Activated naive CD8-positive, alpha-beta T cell treated with anti-CD3 and anti-CD28 coated beads for 36 hours (primary cell): Measurements from ENCODE around the gene UCN2. TPM values are rescaled to one million over a fixed set of nuclear protein-coding genes. Genes with fewer than 3 reads are reported as not detected.
"Not testable (repeated sequence)": the region's sequence is repeated elsewhere in the genome, so short reads cannot be mapped to it uniquely, and the experiment has no call there.

ENCODE experiments used
- DNase-seq: peaks from one replicate; pipeline ENCODE4 v3.0.0; 2021
- H3K27ac Mint-ChIP-seq: one replicate; pipeline ENCODE4 v1.8.0; 2022; ENCODE audit warnings: mild to moderate bottlenecking, moderate library complexity, mixed read lengths
- H3K27me3 Mint-ChIP-seq: one replicate; pipeline ENCODE4 v1.8.0; 2022; ENCODE audit warnings: mild to moderate bottlenecking, mixed read lengths
- H3K36me3 Mint-ChIP-seq: one replicate; pipeline ENCODE4 v1.8.0; 2021; ENCODE audit warnings: mild to moderate bottlenecking, mixed read lengths
- H3K4me1 Mint-ChIP-seq: one replicate; pipeline ENCODE4 v1.8.0; 2021; ENCODE audit warnings: mixed read lengths
- H3K4me3 Mint-ChIP-seq: one replicate; pipeline ENCODE4 v1.8.0; 2022; ENCODE audit warnings: mild to moderate bottlenecking, moderate library complexity, mixed read lengths
- H3K9me3 Mint-ChIP-seq: one replicate; pipeline ENCODE4 v1.8.0; 2022; ENCODE audit warnings: mixed read lengths
- total RNA-seq, 2 experiments: library from RNA; stranded (reverse); gene quantifications; one replicate each; pipeline ENCODE4 v1.2.3, GENCODE V29; 2021

UCN2 gene
- total RNA-seq, 2 experiments from 2014 or later, result not detected

GRCh38 chr3:48556796-48557626, 6.6 kb downstream of the UCN2 start, which contains the start of gene PFKFB4:
PFKFB4 (minus strand) TSS chr3:48556803; CDS start chr3:48556777, 26 bp downstream.
- no peaks in the 10 kb centered on the region for H3K27me3 Mint-ChIP-seq
- peak within 1 kb of the TSS; percentile 85 for H3K4me3 Mint-ChIP-seq
- H3K27ac Mint-ChIP-seq, result peak within 1 kb of the TSS; percentile 88
- H3K36me3 Mint-ChIP-seq, result peaks cover 6% of the 10 kb centered on the region
- H3K9me3 Mint-ChIP-seq, result no peaks in the 10 kb centered on the region
- DNase-seq, result peak; percentile 99
- H3K4me1 Mint-ChIP-seq, result peaks cover 20% of the 10 kb centered on the region

DNA sequence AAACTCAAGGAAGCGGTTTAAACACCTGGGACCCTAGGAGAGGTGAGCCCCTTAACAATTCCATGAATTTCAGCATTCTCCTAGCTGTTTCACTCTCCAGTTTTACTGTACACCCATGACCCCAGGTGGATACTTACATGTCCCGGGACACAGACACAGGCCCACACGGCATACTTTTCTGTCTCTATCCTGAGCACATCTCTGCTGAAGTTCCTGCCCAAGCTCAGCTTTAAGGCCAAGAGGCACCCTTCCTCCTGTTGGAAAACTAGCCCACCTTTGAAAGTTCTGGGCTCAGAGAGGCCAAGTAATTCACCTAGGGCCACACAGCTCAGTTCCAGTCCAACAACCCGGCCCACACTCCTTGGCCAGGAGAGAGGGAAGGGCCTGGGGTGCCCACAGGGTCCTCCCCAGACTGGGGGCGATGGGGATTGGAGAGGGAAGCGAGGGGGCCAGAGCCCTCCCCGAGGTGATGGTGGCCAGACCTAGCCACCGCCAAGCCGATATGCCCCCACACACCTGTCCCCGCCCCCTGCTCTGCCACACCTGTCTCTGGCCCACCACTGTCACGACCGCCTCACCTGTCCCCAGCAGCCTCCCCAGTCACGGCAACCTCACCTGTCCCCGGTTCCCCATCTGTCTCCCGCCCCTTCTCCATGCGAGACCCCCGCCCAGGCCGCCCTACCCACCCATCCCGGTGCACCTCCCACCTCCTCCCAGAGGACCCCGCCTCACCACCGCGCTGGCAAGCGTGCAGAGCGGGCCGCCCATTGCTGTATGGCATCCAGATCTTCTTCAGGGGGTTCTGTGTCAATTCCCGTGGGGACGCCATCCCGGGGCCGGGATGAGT, 7.4 kb downstream of the UCN2 start:
- no peaks in the 10 kb centered on the region for H3K9me3 Mint-ChIP-seq
- peak overlapping the region; percentile 85 for H3K4me3 Mint-ChIP-seq
- no peak for DNase-seq
- H3K27ac Mint-ChIP-seq, result peak overlapping the region; percentile 88
- H3K36me3 Mint-ChIP-seq, result peaks cover 6% of the 10 kb centered on the region
- peaks cover 20% of the 10 kb centered on the region for H3K4me1 Mint-ChIP-seq
- no peaks in the 10 kb centered on the region for H3K27me3 Mint-ChIP-seq

DNA sequence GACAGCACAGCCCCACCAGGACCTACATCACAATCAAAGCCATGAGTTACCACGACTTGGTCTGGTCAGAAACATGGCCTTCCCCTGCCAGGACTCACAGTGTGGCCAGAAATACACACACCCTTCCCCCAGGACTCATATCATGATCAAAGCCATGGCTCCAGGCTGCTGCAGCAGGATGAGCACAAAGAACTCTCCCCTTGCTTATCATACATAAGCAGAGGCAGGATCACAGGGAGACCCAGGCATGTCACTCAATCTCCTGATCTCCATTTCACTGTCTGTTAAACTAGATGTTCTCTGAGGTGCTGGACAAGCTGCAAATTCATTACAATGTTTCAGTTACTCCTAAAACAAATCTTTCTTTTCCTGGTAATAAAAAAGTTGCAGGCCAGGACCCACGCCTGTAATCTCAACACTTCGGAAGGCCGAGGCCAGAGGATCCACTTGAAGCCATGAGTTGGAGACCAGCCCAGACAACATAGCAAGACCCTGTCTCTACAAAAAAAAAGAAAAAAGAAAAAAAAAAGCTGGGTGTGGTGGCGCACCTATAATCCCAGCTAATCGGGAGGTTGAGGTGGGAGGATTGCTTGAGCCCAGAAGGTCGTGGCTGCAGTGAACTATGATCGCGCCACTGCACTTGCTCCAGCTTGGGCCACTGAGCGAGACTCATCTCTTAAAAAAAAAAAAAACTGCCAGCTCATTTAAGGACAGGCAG, 8.2 kb downstream of the UCN2 start:
- peaks cover 18% of the 10 kb centered on the region for H3K4me1 Mint-ChIP-seq
- H3K9me3 Mint-ChIP-seq, result no peaks in the 10 kb centered on the region
- H3K27me3 Mint-ChIP-seq, result no peaks in the 10 kb centered on the region
- H3K36me3 Mint-ChIP-seq, result peaks cover 6% of the 10 kb centered on the region
- no peak for DNase-seq
- H3K4me3 Mint-ChIP-seq, result peak overlapping the region; percentile 85
- no peak overlapping the region for H3K27ac Mint-ChIP-seq

DNA sequence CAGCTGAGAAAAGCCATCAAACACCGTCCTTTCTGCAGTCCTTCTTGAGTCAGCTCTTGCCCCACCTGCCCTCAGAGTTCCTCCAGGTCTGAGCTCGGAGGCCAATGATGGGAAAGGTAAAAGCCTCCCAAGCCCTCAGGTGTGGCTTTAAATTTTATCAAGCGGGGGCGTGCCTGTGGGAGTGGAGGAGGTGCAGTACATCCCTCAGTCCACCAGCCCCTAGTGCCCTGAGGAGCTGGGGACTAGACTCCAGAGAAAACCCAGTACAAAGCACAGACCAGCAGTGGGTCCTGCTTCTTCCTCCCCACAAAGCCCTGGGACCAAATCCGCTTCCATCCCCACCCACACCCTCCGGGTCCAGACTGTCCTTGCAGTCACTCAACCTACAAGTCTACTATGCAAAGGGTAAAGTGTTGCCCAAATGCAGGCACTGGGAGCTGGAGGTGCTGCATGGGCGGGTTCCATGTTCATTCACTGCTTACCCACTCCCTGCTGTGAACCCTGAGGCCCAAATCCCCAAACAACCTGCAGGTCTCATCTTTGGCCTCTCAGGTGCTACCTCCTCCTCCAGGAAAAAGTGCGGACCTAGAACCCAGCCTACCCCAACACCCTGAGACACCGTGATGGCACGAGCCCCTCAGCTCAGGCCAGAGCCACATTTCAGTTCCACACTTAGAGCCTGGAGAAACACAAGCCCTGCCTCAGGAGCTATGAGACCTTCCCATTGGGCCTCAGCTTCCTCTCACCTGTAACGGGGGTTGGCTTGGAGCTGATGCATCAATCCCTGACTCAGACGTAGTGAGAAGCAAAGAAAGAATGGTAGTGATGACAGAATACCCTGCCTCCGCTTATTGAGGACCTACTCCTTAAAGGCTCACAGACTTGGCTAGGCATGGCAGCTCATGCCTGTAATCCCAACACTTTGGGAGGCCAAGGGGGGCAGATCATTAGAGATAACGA, 9.4 kb downstream of the UCN2 start:
- Mint-ChIP-seq H3K4me3 (peak overlapping the region; percentile 85), H3K4me1 (peaks cover 21% of the 10 kb centered on the region), H3K27me3 (no peaks in the 10 kb centered on the region), H3K36me3 (peaks cover 6% of the 10 kb centered on the region), H3K27ac (no peak overlapping the region), H3K9me3 (no peaks in the 10 kb centered on the region)
- no peak for DNase-seq

GRCh38 chr3:48553361-48553760, 10.2 kb downstream of the UCN2 start:
- H3K4me1 Mint-ChIP-seq, result peaks cover 24% of the 10 kb centered on the region
- H3K9me3 Mint-ChIP-seq, result no peaks in the 10 kb centered on the region
- peaks cover 6% of the 10 kb centered on the region for H3K36me3 Mint-ChIP-seq
- no peak overlapping the region for H3K4me3 Mint-ChIP-seq
- no peak overlapping the region for H3K27ac Mint-ChIP-seq
- H3K27me3 Mint-ChIP-seq, result no peaks in the 10 kb centered on the region
- no peak for DNase-seq

DNA sequence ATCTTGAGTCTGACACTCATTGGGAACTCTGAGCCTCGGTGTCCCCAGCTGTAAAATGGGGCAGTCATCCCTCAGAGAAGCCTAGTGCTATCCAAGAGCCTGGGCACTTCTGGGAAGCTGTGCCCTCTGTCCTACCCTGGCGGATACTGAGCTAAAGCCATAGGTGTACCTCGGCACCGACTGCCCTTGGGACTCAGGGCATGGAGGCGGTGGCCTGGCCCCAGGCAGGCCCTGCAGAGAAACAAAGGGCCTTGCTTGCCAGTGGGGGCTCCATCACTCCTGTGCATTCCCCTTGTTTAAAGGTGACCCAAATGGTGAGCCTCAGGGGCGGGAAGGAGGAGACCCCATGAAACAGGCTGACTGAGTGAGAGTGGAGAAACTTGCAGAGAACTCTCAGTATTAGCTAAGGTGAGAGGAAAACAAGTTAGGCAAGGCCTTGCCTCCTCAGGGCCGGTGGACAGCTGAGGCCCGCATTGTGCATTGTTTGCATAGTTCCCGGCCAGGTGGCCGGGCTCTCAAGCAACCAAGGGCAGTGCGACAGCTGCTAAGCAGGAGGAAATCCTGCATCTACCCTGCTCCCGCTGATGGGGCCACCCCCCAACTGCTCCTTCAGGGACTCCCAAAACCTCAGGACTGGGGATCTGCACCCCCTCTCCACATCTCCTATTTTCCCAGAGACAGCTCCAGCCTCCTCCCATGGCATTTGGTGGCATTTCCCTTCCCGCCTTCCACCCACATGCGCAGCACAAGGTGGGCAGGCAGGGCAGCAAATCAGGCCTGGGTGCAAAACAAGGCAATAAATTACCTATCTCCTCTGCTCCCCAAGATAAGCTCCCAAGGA, 11.2 kb downstream of the UCN2 start:
- H3K36me3 Mint-ChIP-seq, result peaks cover 12% of the 10 kb centered on the region
- no peak for DNase-seq
- no peak overlapping the region for H3K27ac Mint-ChIP-seq
- H3K27me3 Mint-ChIP-seq, result no peaks in the 10 kb centered on the region
- H3K4me3 Mint-ChIP-seq, result no peak overlapping the region
- H3K9me3 Mint-ChIP-seq, result no peaks in the 10 kb centered on the region
- peaks cover 21% of the 10 kb centered on the region for H3K4me1 Mint-ChIP-seq

GRCh38 chr3:48551651-48552050, 11.9 kb downstream of the UCN2 start:
- H3K4me3 Mint-ChIP-seq, H3K27ac Mint-ChIP-seq, DNase-seq, H3K9me3 Mint-ChIP-seq, H3K27me3 Mint-ChIP-seq: not testable (repeated sequence)
- H3K4me1 Mint-ChIP-seq, result peaks cover 20% of the 10 kb centered on the region
- H3K36me3 Mint-ChIP-seq, result peaks cover 16% of the 10 kb centered on the region

DNA sequence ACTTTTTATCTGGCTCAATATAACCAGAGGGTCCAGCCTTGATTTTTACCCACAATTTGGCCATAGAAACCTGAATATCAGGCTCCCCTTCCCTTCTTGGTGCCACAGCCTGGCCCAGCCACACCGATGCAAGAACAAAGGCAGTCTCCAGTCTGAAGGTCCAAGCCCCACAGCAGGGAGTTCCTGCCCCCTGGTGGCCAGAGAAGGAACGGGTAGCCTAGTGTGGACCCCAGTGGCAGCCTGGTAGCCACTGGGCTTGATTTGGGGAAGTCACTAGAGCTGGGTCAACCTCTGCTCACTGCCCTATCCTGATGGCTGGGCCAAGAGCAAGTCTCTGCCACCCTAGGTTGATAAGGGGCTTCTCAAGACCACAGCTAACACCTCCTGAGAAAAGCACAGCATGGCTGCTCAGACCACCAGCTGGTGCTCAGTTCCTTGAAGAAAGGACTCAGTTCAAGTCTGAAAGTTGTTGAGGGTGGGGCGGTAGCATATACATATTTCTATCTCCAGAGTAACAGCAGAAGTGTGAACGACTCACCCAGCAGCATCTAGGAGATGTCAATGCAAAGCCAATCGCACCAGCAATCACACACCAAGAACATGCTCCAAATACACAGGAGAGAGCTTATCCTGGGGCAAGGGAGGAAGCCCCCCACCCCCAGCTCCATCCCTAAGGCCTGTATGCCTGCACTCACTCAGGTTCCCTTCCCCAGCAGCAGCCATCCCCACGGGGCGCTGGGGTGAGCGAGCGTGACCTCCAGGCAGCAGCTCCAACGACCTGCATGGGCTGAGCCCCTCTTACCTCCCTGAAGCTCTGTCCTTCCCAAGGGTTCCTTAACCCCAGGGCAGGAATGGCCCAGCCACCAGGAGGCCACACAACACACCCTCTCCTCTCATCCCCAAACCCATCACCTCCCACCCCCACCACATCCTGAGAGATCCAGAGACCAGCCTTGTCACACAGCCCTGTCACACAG, 14.6 kb downstream of the UCN2 start:
- peak; percentile 77 for DNase-seq
- Mint-ChIP-seq H3K4me3 (no peak overlapping the region), H3K27ac (no peak overlapping the region), H3K36me3 (peaks cover 18% of the 10 kb centered on the region), H3K9me3 (no peaks in the 10 kb centered on the region), H3K27me3 (no peaks in the 10 kb centered on the region), H3K4me1 (peaks cover 6% of the 10 kb centered on the region)

GRCh38 chr3:48548126-48548525, 15.5 kb downstream of the UCN2 start:
- H3K9me3 Mint-ChIP-seq, result no peaks in the 10 kb centered on the region

DNA sequence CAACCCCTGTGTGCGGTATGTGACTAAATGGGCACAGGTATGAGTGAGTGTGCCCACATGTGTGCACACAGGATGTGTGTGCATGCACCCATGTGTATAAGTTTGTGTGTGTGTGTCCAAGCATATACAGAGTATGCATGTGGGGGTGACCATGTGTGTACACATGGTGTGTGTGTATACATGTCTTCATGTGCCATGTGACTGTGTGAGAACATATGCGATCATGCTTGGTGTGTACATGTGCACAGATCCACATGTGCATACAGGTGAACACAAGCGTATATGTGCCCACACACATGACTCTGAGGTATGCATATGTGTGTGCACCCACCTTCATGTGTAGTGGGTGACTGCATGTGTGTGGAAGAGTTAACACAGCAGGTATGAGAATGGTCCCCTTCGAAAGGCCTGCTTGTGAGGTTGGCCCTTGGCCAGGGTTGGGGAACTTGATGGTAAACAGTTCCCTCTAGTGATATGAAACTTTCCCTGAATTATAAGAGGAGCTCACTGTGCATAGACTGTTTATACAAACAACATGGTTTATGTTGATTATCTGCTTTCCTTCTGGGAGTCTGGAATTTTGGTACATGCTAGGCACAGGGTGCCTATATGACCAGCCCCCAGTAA, 17.3 kb downstream of the UCN2 start:
- Mint-ChIP-seq H3K4me1 (peaks cover 6% of the 10 kb centered on the region), H3K27me3 (no peaks in the 10 kb centered on the region), H3K27ac (no peak overlapping the region), H3K36me3 (peaks cover 32% of the 10 kb centered on the region), H3K4me3 (no peak overlapping the region), H3K9me3 (no peaks in the 10 kb centered on the region)
- DNase-seq, result no peak

More at GRCh38 chr3:48548126-48548525, 15.5 kb downstream of the UCN2 start:
- Mint-ChIP-seq H3K27ac (no peak overlapping the region), H3K4me3 (no peak overlapping the region), H3K4me1 (peaks cover 6% of the 10 kb centered on the region), H3K27me3 (no peaks in the 10 kb centered on the region), H3K36me3 (peaks cover 23% of the 10 kb centered on the region)
- DNase-seq, result no peak

GRCh38 chr3:48544141-48544540, 19.4 kb downstream of the UCN2 start:
- Mint-ChIP-seq H3K27ac (no peak overlapping the region), H3K36me3 (peaks cover 32% of the 10 kb centered on the region), H3K27me3 (no peaks in the 10 kb centered on the region), H3K9me3 (no peaks in the 10 kb centered on the region), H3K4me1 (peaks cover 3% of the 10 kb centered on the region), H3K4me3 (no peak overlapping the region)
- DNase-seq, result no peak

GRCh38 chr3:48543271-48543866, 20.2 kb downstream of the UCN2 start:
- Mint-ChIP-seq H3K36me3 (peaks cover 32% of the 10 kb centered on the region), H3K27ac (no peak overlapping the region), H3K27me3 (no peaks in the 10 kb centered on the region), H3K4me3 (no peak overlapping the region), H3K9me3 (no peaks in the 10 kb centered on the region), H3K4me1 (no peaks in the 10 kb centered on the region)
- no peak for DNase-seq
